Osteocyte (in vitro differentiated cells): ENCODE results near the gene ADAMTS9. TPM values are rescaled to one million over a fixed set of nuclear protein-coding genes. Genes with fewer than 3 reads are reported as not detected.
"Not testable (repeated sequence)": the region's sequence is repeated elsewhere in the genome, so short reads cannot be mapped to it uniquely, and the experiment has no call there.

ENCODE experiments used
- DNase-seq: peaks from one replicate; pipeline ENCODE4 v3.0.0; 2021; ENCODE audit warnings: mixed read lengths; ENCODE audit not compliant: unreplicated experiment; ENCODE audit errors: extremely low spot score
- H3K27ac Mint-ChIP-seq: one replicate; pipeline ENCODE4 v1.8.0; 2021; ENCODE audit warnings: mild to moderate bottlenecking, mixed read lengths; ENCODE audit not compliant: unreplicated experiment
- H3K27me3 Mint-ChIP-seq: one replicate; pipeline ENCODE4 v1.8.0; 2021; ENCODE audit warnings: mixed read lengths; ENCODE audit not compliant: unreplicated experiment
- H3K36me3 Mint-ChIP-seq: one replicate; pipeline ENCODE4 v1.8.0; 2021; ENCODE audit warnings: mixed read lengths; ENCODE audit not compliant: unreplicated experiment
- H3K4me1 Mint-ChIP-seq: one replicate; pipeline ENCODE4 v1.8.0; 2021; ENCODE audit warnings: mixed read lengths; ENCODE audit not compliant: unreplicated experiment
- H3K4me3 Mint-ChIP-seq: one replicate; pipeline ENCODE4 v1.8.0; 2021; ENCODE audit warnings: mild to moderate bottlenecking, moderate library complexity, mixed read lengths; ENCODE audit not compliant: unreplicated experiment
- H3K9me3 Mint-ChIP-seq: one replicate; pipeline ENCODE4 v1.8.0; 2021; ENCODE audit warnings: mixed read lengths; ENCODE audit not compliant: unreplicated experiment
- total RNA-seq: library from RNA; stranded (reverse); gene quantifications from 2 replicates; pipeline ENCODE4 v1.2.1, GENCODE V29; 2021
- TF ChIP-seq, protein P1 (sequence below): fragments of 200-600 bp; sonication (generic); IDR thresholded peaks from 2 replicates; pipeline ENCODE4 v1.5.0; 2021; ENCODE audit warnings: antibody characterized with exemption, mild to moderate bottlenecking, moderate library complexity

The ADAMTS9 gene
- total RNA-seq, 1 donor from 2014 or later = 1.5 TPM

- Mint-ChIP-seq H3K4me3 (no peak overlapping the region), H3K9me3 (no peaks in the 10 kb centered on the region), H3K27ac (no peak overlapping the region), H3K27me3 (peaks cover 5% of the 10 kb centered on the region), H3K4me1 (peaks cover 1% of the 10 kb centered on the region), H3K36me3 (no peaks in the 10 kb centered on the region)
- no peak for DNase-seq
- TF ChIP-seq, protein P1, sequence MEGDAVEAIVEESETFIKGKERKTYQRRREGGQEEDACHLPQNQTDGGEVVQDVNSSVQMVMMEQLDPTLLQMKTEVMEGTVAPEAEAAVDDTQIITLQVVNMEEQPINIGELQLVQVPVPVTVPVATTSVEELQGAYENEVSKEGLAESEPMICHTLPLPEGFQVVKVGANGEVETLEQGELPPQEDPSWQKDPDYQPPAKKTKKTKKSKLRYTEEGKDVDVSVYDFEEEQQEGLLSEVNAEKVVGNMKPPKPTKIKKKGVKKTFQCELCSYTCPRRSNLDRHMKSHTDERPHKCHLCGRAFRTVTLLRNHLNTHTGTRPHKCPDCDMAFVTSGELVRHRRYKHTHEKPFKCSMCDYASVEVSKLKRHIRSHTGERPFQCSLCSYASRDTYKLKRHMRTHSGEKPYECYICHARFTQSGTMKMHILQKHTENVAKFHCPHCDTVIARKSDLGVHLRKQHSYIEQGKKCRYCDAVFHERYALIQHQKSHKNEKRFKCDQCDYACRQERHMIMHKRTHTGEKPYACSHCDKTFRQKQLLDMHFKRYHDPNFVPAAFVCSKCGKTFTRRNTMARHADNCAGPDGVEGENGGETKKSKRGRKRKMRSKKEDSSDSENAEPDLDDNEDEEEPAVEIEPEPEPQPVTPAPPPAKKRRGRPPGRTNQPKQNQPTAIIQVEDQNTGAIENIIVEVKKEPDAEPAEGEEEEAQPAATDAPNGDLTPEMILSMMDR = no peak
Measured at GRCh38 chr3:64549869-64550268, 137.9 kb downstream of the ADAMTS9 start.

GRCh38 chr3:64548200-64548889, 139.5 kb downstream of the ADAMTS9 start:
- TF ChIP-seq, protein P1 = no peak
- Mint-ChIP-seq H3K9me3 (no peaks in the 10 kb centered on the region), H3K36me3 (no peaks in the 10 kb centered on the region), H3K27me3 (peaks cover 11% of the 10 kb centered on the region), H3K27ac (peak overlapping the region; percentile 9), H3K4me3 (no peak overlapping the region), H3K4me1 (peaks cover 1% of the 10 kb centered on the region)
- no peak for DNase-seq

- Mint-ChIP-seq H3K36me3 (no peaks in the 10 kb centered on the region), H3K27ac (no peak overlapping the region), H3K27me3 (peaks cover 9% of the 10 kb centered on the region), H3K4me3 (no peak overlapping the region), H3K9me3 (no peaks in the 10 kb centered on the region), H3K4me1 (peaks cover 1% of the 10 kb centered on the region)
- DNase-seq = no peak
- TF ChIP-seq, protein P1 = no peak
Measured at GRCh38 chr3:64546856-64547255, 140.9 kb downstream of the ADAMTS9 start.

DNA sequence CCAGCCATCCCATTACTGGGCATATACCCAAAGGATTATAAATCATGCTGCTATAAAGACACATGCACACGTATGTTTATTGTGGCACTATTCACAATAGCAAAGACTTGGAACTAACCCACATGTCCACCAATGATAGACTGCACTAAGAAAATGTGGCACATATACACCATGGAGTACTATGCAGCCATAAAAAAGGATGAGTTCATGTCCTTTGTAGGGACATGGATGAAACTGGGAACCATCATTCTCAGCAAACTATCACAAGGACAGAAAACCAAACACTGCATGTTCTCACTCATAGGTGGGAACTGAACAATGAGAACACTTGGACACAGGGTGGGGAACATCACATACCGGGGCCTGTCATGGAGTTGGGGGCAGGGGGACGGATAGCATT, 142.6 kb downstream of the ADAMTS9 start:
- H3K4me1 Mint-ChIP-seq, H3K9me3 Mint-ChIP-seq, H3K4me3 Mint-ChIP-seq, H3K36me3 Mint-ChIP-seq, H3K27ac Mint-ChIP-seq, H3K27me3 Mint-ChIP-seq, DNase-seq: not testable (repeated sequence)

- Mint-ChIP-seq H3K36me3 (no peaks in the 10 kb centered on the region), H3K27me3 (peaks cover 18% of the 10 kb centered on the region)
Measured at GRCh38 chr3:64541803-64542202, 146.0 kb downstream of the ADAMTS9 start.

More at GRCh38 chr3:64541803-64542202, 146.0 kb downstream of the ADAMTS9 start:
- no peak for DNase-seq
- TF ChIP-seq, protein P1 = no peak
- Mint-ChIP-seq H3K9me3 (no peaks in the 10 kb centered on the region), H3K4me3 (no peak overlapping the region), H3K4me1 (no peaks in the 10 kb centered on the region), H3K27ac (no peak overlapping the region)
